Measurements from ENCODE around the gene NCF2.

Gene NCF2

GRCh38 chr1:183611021-183611420 is 20.8 kb upstream of the NCF2 start:
- no peak for DNase-seq

GRCh38 chr1:183609759-183610452 is 19.6 kb upstream of the NCF2 start:
- peak; percentile 10 for DNase-seq

- DNase-seq = no peak
These were observed 19.1 kb upstream of the NCF2 start for GRCh38 chr1:183609313-183609712.

- DNase-seq = no peak
These were observed 17.2 kb upstream of the NCF2 start for GRCh38 chr1:183607322-183607980.

- no peak for DNase-seq
These were observed 15.6 kb upstream of the NCF2 start for GRCh38 chr1:183605904-183606303.

GRCh38 chr1:183604815-183605214 is 14.6 kb upstream of the NCF2 start:
- DNase-seq = no peak

- DNase-seq = no peak
These were observed 14.0 kb upstream of the NCF2 start for GRCh38 chr1:183604038-183604808.

- DNase-seq = no peak
These were observed 12.3 kb upstream of the NCF2 start for GRCh38 chr1:183602510-183602909.

GRCh38 chr1:183600634-183601033 is 10.4 kb upstream of the NCF2 start:
- no peak for DNase-seq

- peak; percentile 24 for DNase-seq
These were observed 9.9 kb upstream of the NCF2 start for GRCh38 chr1:183600136-183600535.

- no peak for DNase-seq
These were observed 8.1 kb upstream of the NCF2 start for GRCh38 chr1:183598386-183598785.

GRCh38 chr1:183597656-183598347 is 7.5 kb upstream of the NCF2 start:
- no peak for DNase-seq

- no peak for DNase-seq
These were observed 6.2 kb upstream of the NCF2 start for GRCh38 chr1:183596500-183596899.

- no peak for DNase-seq
These were observed 5.3 kb upstream of the NCF2 start for GRCh38 chr1:183595537-183595936.

- no peak for DNase-seq
These were observed 3.1 kb upstream of the NCF2 start for GRCh38 chr1:183593356-183593755.

- DNase-seq = no peak
These were observed 2.5 kb upstream of the NCF2 start for GRCh38 chr1:183592733-183593132.

- no peak for DNase-seq
These were observed 400 bp downstream of the NCF2 start for GRCh38 chr1:183589874-183590243.

GRCh38 chr1:183589384-183589783 is 875 bp downstream of the NCF2 start:
- DNase-seq = no peak

- DNase-seq = no peak
These were observed 1.4 kb downstream of the NCF2 start for GRCh38 chr1:183588827-183589226.

GRCh38 chr1:183586926-183587325 is 3.3 kb downstream of the NCF2 start:
- DNase-seq = no peak

- no peak for DNase-seq
These were observed 3.8 kb downstream of the NCF2 start for GRCh38 chr1:183586455-183586854.

- no peak for DNase-seq
These were observed 5.2 kb downstream of the NCF2 start for GRCh38 chr1:183585038-183585437.

- DNase-seq = no peak
These were observed 6.1 kb downstream of the NCF2 start for GRCh38 chr1:183584147-183584546.

- no peak for DNase-seq
These were observed 6.8 kb downstream of the NCF2 start for GRCh38 chr1:183583466-183583865.
